Measurements from ENCODE around the gene KLF16.
"Not testable (repeated sequence)": the region's sequence is repeated elsewhere in the genome, so short reads cannot be mapped to it uniquely, and the experiment has no call there.

The KLF16 gene

GRCh38 chr19:1883784-1884183 lies 20.4 kb upstream of the KLF16 start:
- DNase-seq, result no peak

- DNase-seq, result no peak
These were observed 19.7 kb upstream of the KLF16 start for GRCh38 chr19:1882786-1883692.

GRCh38 chr19:1882089-1882785 lies 18.9 kb upstream of the KLF16 start:
- DNase-seq, result no peak

- not testable (repeated sequence) for DNase-seq
These were observed 18.2 kb upstream of the KLF16 start for GRCh38 chr19:1881393-1882088.

GRCh38 chr19:1880611-1881392 lies 17.4 kb upstream of the KLF16 start:
- no peak for DNase-seq

GRCh38 chr19:1879982-1880381 lies 16.6 kb upstream of the KLF16 start:
- DNase-seq, result not testable (repeated sequence)

- not testable (repeated sequence) for DNase-seq
These were observed 15.2 kb upstream of the KLF16 start for GRCh38 chr19:1878583-1878982.

- DNase-seq, result not testable (repeated sequence)
These were observed 13.9 kb upstream of the KLF16 start for GRCh38 chr19:1877280-1877660.

- DNase-seq, result not testable (repeated sequence)
These were observed 13.3 kb upstream of the KLF16 start for GRCh38 chr19:1876496-1877279.

- DNase-seq, result peak; percentile 84
These were observed 12.5 kb upstream of the KLF16 start for GRCh38 chr19:1875646-1876495.

GRCh38 chr19:1875265-1875645 lies 11.9 kb upstream of the KLF16 start:
- DNase-seq, result not testable (repeated sequence)

GRCh38 chr19:1874554-1875185 lies 11.3 kb upstream of the KLF16 start:
- no peak for DNase-seq

- no peak for DNase-seq
These were observed 10.4 kb upstream of the KLF16 start for GRCh38 chr19:1873524-1874473.

- DNase-seq, result no peak
These were observed 9.6 kb upstream of the KLF16 start for GRCh38 chr19:1872807-1873523.

GRCh38 chr19:1871630-1872029 lies 8.3 kb upstream of the KLF16 start:
- no peak for DNase-seq

- no peak for DNase-seq
These were observed 7.8 kb upstream of the KLF16 start for GRCh38 chr19:1871140-1871597.

GRCh38 chr19:1868971-1869370 lies 5.6 kb upstream of the KLF16 start:
- DNase-seq, result no peak

- no peak for DNase-seq
These were observed 4.0 kb upstream of the KLF16 start for GRCh38 chr19:1867349-1867724.

Measured in NCI-H2107 (cell line).